ENCODE measurements around the gene HTT-AS.
A peak's percentile ranks its signal among the peaks of the same experiment; 100 is the strongest.

HTT-AS gene

GRCh38 chr4:3074078-3074845 is at the start of gene HTT-AS, which contains the start of gene HTT:
TSS of gene HTT-AS (minus strand) at chr4:3074538.
TSS of gene HTT (plus strand) at chr4:3074681. CDS start at chr4:3074826, 145 bp downstream.
- peak within 1 kb of the TSS; percentile 90 for H3K4me3 ChIP-seq (ENCODE audit: low read depth, low read length)
- peak; percentile 19 for TF ChIP-seq CTCF (IDR thresholded peaks at IDR 0.05; ENCODE audit: low read depth, low read length, missing control alignments)
- peak within 1 kb of the TSS; percentile 75 for H3K27ac ChIP-seq
- H3K36me3 ChIP-seq (replicated peaks), result no peaks in the 10 kb centered on the region
- peak; percentile 86 for DNase-seq
- in situ Hi-C loops (cut with HindIII; ENCODE audit: low pct_ligation_motif_present, low sequenced_read_pairs), result no loop called here
- H3K27me3 ChIP-seq (replicated peaks), result no peaks in the 10 kb centered on the region

- peak overlapping the region; percentile 23 for H3K27ac ChIP-seq
- no peak for TF ChIP-seq CTCF (IDR thresholded peaks at IDR 0.05; ENCODE audit: low read depth, low read length, missing control alignments)
- H3K4me3 ChIP-seq (ENCODE audit: low read depth, low read length), result no peak overlapping the region
- H3K27me3 ChIP-seq (replicated peaks), result no peaks in the 10 kb centered on the region
- H3K36me3 ChIP-seq (replicated peaks), result peaks cover 15% of the 10 kb centered on the region
- peak; percentile 37 for DNase-seq
- in situ Hi-C loops (cut with HindIII; ENCODE audit: low pct_ligation_motif_present, low sequenced_read_pairs), result no loop called here
Observed at GRCh38 chr4:3123181-3123671, 48.9 kb upstream of the HTT-AS start.

GRCh38 chr4:3122081-3122563 is 47.8 kb upstream of the HTT-AS start:
- peak; percentile 51 for DNase-seq
- Histone ChIP-seq H3K27me3 (replicated peaks) (no peaks in the 10 kb centered on the region), H3K4me3 (ENCODE audit: low read depth, low read length) (no peak overlapping the region), H3K36me3 (replicated peaks) (peaks cover 7% of the 10 kb centered on the region), H3K27ac (peak overlapping the region; percentile 23)
- TF ChIP-seq CTCF (IDR thresholded peaks at IDR 0.05; ENCODE audit: low read depth, low read length, missing control alignments), result no peak
- in situ Hi-C loops (cut with HindIII; ENCODE audit: low pct_ligation_motif_present, low sequenced_read_pairs), result no loop called here

- Histone ChIP-seq H3K36me3 (replicated peaks) (peaks cover 8% of the 10 kb centered on the region), H3K27me3 (replicated peaks) (no peaks in the 10 kb centered on the region), H3K4me3 (ENCODE audit: low read depth, low read length) (no peak overlapping the region), H3K27ac (peak overlapping the region; percentile 23)
- in situ Hi-C loops (cut with HindIII; ENCODE audit: low pct_ligation_motif_present, low sequenced_read_pairs), result no loop called here
- DNase-seq, result no peak
- TF ChIP-seq CTCF (IDR thresholded peaks at IDR 0.05; ENCODE audit: low read depth, low read length, missing control alignments), result no peak
Observed at GRCh38 chr4:3121596-3121995, 47.3 kb upstream of the HTT-AS start.

- in situ Hi-C loops (cut with HindIII; ENCODE audit: low pct_ligation_motif_present, low sequenced_read_pairs), result no loop called here
- peaks cover 13% of the 10 kb centered on the region for H3K36me3 ChIP-seq (replicated peaks)
- no peak for TF ChIP-seq CTCF (IDR thresholded peaks at IDR 0.05; ENCODE audit: low read depth, low read length, missing control alignments)
Observed at GRCh38 chr4:3121110-3121509, 46.8 kb upstream of the HTT-AS start.

More at GRCh38 chr4:3121110-3121509, 46.8 kb upstream of the HTT-AS start:
- Histone ChIP-seq H3K4me3 (ENCODE audit: low read depth, low read length) (no peak overlapping the region), H3K27me3 (replicated peaks) (no peaks in the 10 kb centered on the region), H3K27ac (no peak overlapping the region)
- DNase-seq, result no peak

All from brain microvascular endothelial cell (primary cell).